Lower leg skin (tissue), 3 donors: ENCODE measurements around the gene CAMK1G.

Source experiments
- CTCF ChIP-seq, 3 donors: fragments of 450-650 bp; IDR thresholded peaks; one replicate each; pipeline ENCODE4 v1.5.1; 2016; ENCODE audit warnings: antibody characterized with exemption in 3 of 3, mild to moderate bottlenecking in 3 of 3, moderate library complexity in 2 of 3
- POLR2A ChIP-seq, 2 donors: fragments of 450-650 bp; IDR thresholded peaks; one replicate each; pipeline ENCODE4 v1.6.1; 2016 to 2017; ENCODE audit warnings: antibody characterized with exemption in 2 of 2, mild to moderate bottlenecking in 1 of 2, moderate library complexity in 1 of 2

- TF ChIP-seq POLR2A (IDR thresholded peaks at IDR 0.05) (no peak), CTCF (IDR thresholded peaks at IDR 0.05) (no peak)
Observed at GRCh38 chr1:209622841-209623829, 39.6 kb downstream of the CAMK1G start.
